AG04450 (cell line): Measurements from ENCODE around the gene CUL1. TPM values are rescaled to one million over a fixed set of nuclear protein-coding genes. Genes with fewer than 3 reads are reported as not detected.

ENCODE experiments used
- CTCF ChIA-PET: fragments of 300-600, 350-600 bp; formaldehyde crosslinking; extraction: SDS; loops from one replicate; lab custom pipeline; 2022; ENCODE audit warnings: antibody characterized with exemption, inconsistent platforms; lab: Charles Lee
- POLR2A ChIA-PET: fragments of 350-600 bp; formaldehyde crosslinking; extraction: SDS; loops from one replicate; lab custom pipeline; 2021; ENCODE audit warnings: antibody characterized with exemption, inconsistent platforms; lab: Yijun Ruan, JAX
- DNase-seq: peaks from one replicate; pipeline ENCODE4 v3.0.0-alpha.2; 2011; ENCODE audit warnings: low read depth, low spot score
- H3K27ac ChIP-seq: one replicate; pipeline ENCODE4 v1.5.1; 2012; ENCODE audit warnings: low read depth, low read length, control low read depth
- H3K27me3 ChIP-seq: one replicate; pipeline ENCODE4 v1.6.0; 2012; ENCODE audit warnings: low read length; ENCODE audit not compliant: control insufficient read depth, insufficient read depth
- H3K4me3 ChIP-seq: 2 replicates; pipeline ENCODE4 v1.5.1; 2011; ENCODE audit warnings: mild to moderate bottlenecking, low read depth, low read length, control low read depth
- H3K9me3 ChIP-seq: 2 replicates; pipeline ENCODE4 v1.5.1; 2012; ENCODE audit warnings: low read length; ENCODE audit not compliant: control insufficient read depth, insufficient read depth
- CTCF ChIP-seq: IDR thresholded peaks from 2 replicates; pipeline ENCODE4 v1.5.1; 2011; ENCODE audit warnings: low read depth, low read length, control low read depth, inconsistent platforms
- polyA plus RNA-seq: library from polyadenylated mRNA; depleted of rRNA; stranded (reverse); fragments of >200 nt; gene quantifications from 2 replicates; pipeline ENCODE4 v1.2.3, GENCODE V29; 2011

CUL1 gene
- polyA plus RNA-seq, 1 experiment: 56.8 TPM

- no peaks in the 10 kb centered on the region; the same call in 1 of the 2 replicates for H3K9me3 ChIP-seq
- H3K27me3 ChIP-seq: no peaks in the 10 kb centered on the region
- H3K27ac ChIP-seq: no peak overlapping the region
- ChIA-PET POLR2A (no interaction called here), CTCF (no interaction called here)
- DNase-seq: no peak
- TF ChIP-seq CTCF: no peak
- H3K4me3 ChIP-seq: no peak overlapping the region
These were observed 21.8 kb downstream of the CUL1 start for GRCh38 chr7:148720472-148720871.

- Histone ChIP-seq H3K4me3 (no peak overlapping the region), H3K27ac (no peak overlapping the region), H3K27me3 (no peaks in the 10 kb centered on the region), H3K9me3 (no peaks in the 10 kb centered on the region; the same call in 1 of the 2 replicates)
- CTCF ChIA-PET: interaction anchor here (1.7 kb wide), 1 partner anchor 242 kb away, joined by 4 read pairs; no protein-coding TSS in a partner anchor
- DNase-seq: no peak
- TF ChIP-seq CTCF: no peak
- POLR2A ChIA-PET: no interaction called here
These were observed 22.7 kb downstream of the CUL1 start for GRCh38 chr7:148721390-148721789.

GRCh38 chr7:148722340-148723165 lies 23.9 kb downstream of the CUL1 start:
- Histone ChIP-seq H3K27me3 (no peaks in the 10 kb centered on the region), H3K4me3 (no peak overlapping the region), H3K27ac (no peak overlapping the region), H3K9me3 (no peaks in the 10 kb centered on the region; the same call in 1 of the 2 replicates)
- TF ChIP-seq CTCF: no peak
- no peak for DNase-seq
- POLR2A ChIA-PET: no interaction called here
- CTCF ChIA-PET: interaction anchor here (1.7 kb wide), 1 partner anchor 240 kb away, joined by 4 read pairs; no protein-coding TSS in a partner anchor

GRCh38 chr7:148723166-148723559 lies 24.5 kb downstream of the CUL1 start:
- ChIA-PET POLR2A (interaction anchor here (0.9 kb wide), 1 partner anchor 23 kb away, joined by 4 read pairs; no protein-coding TSS in a partner anchor), CTCF (interaction anchor here (0.7 to 1.0 kb wide), 2 partner anchors 20 to 240 kb away, joined by 3 to 4 read pairs; no protein-coding TSS in a partner anchor)
- no peak overlapping the region for H3K4me3 ChIP-seq
- H3K9me3 ChIP-seq: no peaks in the 10 kb centered on the region; the same call in 1 of the 2 replicates
- no peak overlapping the region for H3K27ac ChIP-seq
- DNase-seq: no peak
- no peaks in the 10 kb centered on the region for H3K27me3 ChIP-seq
- TF ChIP-seq CTCF: no peak

- Histone ChIP-seq H3K27ac (no peak overlapping the region), H3K4me3 (no peak overlapping the region), H3K27me3 (no peaks in the 10 kb centered on the region), H3K9me3 (no peaks in the 10 kb centered on the region; the same call in 1 of the 2 replicates)
- ChIA-PET CTCF (interaction anchor here (0.7 to 1.0 kb wide), 2 partner anchors 20 to 239 kb away, joined by 3 to 4 read pairs; no protein-coding TSS in a partner anchor), POLR2A (interaction anchor here (0.9 kb wide), 1 partner anchor 23 kb away, joined by 4 read pairs; no protein-coding TSS in a partner anchor)
- no peak for DNase-seq
- TF ChIP-seq CTCF: no peak
These were observed 25.1 kb downstream of the CUL1 start for GRCh38 chr7:148723846-148724245.
